HEK293 (cell line): ENCODE results near the gene RNF13.
"Not testable (repeated sequence)": the region's sequence is repeated elsewhere in the genome, so short reads cannot be mapped to it uniquely, and the experiment has no call there.

Experiments used
- CTCF ChIP-seq: fragments of 450-650 bp; formaldehyde crosslinking; IDR thresholded peaks from 2 replicates; pipeline ENCODE4 v1.5.1; 2016; ENCODE audit warnings: missing biosample characterization, missing genetic modification characterization
- KLF10 ChIP-seq: fragments of 450-650 bp; IDR thresholded peaks from 2 replicates; pipeline ENCODE4 v1.5.1; 2018; ENCODE audit warnings: missing biosample characterization, mild to moderate bottlenecking, missing genetic modification characterization
- PATZ1 ChIP-seq: fragments of 450-650 bp; formaldehyde crosslinking; IDR thresholded peaks from 2 replicates; pipeline ENCODE4 v1.5.1; 2016; ENCODE audit warnings: missing biosample characterization, missing genetic modification characterization
- PRDM2 ChIP-seq: fragments of 450-650 bp; formaldehyde crosslinking; IDR thresholded peaks from 2 replicates; pipeline ENCODE4 v1.5.1; 2016; ENCODE audit warnings: missing biosample characterization, missing genetic modification characterization, borderline replicate concordance
- YY1 ChIP-seq: fragments of 450-650 bp; formaldehyde crosslinking; IDR thresholded peaks from 2 replicates; pipeline ENCODE4 v1.5.1; 2018; ENCODE audit warnings: missing biosample characterization, missing genetic modification characterization
- ZBTB21 ChIP-seq: fragments of 450-650 bp; formaldehyde crosslinking; IDR thresholded peaks from 2 replicates; pipeline ENCODE4 v1.5.1; 2017; ENCODE audit warnings: missing biosample characterization, missing genetic modification characterization
- ZBTB49 ChIP-seq: fragments of 450-650 bp; formaldehyde crosslinking; IDR thresholded peaks from 2 replicates; pipeline ENCODE4 v1.5.1; 2016; ENCODE audit warnings: missing biosample characterization, missing genetic modification characterization, low read depth
- ZFP41 ChIP-seq: fragments of 450-650 bp; formaldehyde crosslinking; IDR thresholded peaks from 2 replicates; pipeline ENCODE4 v1.5.1; 2016; ENCODE audit warnings: missing biosample characterization, missing genetic modification characterization, borderline replicate concordance
- ZNF184 ChIP-seq: fragments of 450-650 bp; IDR thresholded peaks from 2 replicates; pipeline ENCODE4 v1.5.1; 2018; ENCODE audit warnings: missing biosample characterization, mild to moderate bottlenecking, missing genetic modification characterization
- ZNF221 ChIP-seq: fragments of 450-650 bp; formaldehyde crosslinking; IDR thresholded peaks from 2 replicates; pipeline ENCODE4 v1.5.1; 2017; ENCODE audit warnings: missing biosample characterization, missing genetic modification characterization, borderline replicate concordance

GRCh38 chr3:149884848-149885247, 71.8 kb downstream of the RNF13 start:
- TF ChIP-seq ZBTB21; CTCF (tag by site-specific recombination); ZNF221 (tag by site-specific recombination); PRDM2 (tag by site-specific recombination); ZNF184 (tag by site-specific recombination); ZBTB49 (tag by site-specific recombination); ZFP41; PATZ1 (tag by site-specific recombination); KLF10 (tag by site-specific recombination); YY1 (tag by site-specific recombination): not testable (repeated sequence)
